ENCODE data around the gene DDX39B. TPM values are rescaled to one million over a fixed set of nuclear protein-coding genes. Genes with fewer than 3 reads are reported as not detected.
"Not testable (repeated sequence)": the region's sequence is repeated elsewhere in the genome, so short reads cannot be mapped to it uniquely, and the experiment has no call there.

Gene DDX39B
- total and polyA plus RNA-seq, 8 donors = 201 to 685 (median 600) TPM

GRCh38 chr6:31498748-31499147, 43.1 kb downstream of the DDX39B start:
- H3K27ac ChIP-seq = no peak overlapping the region
- ATAC-seq = peak; percentile 1
- intact Hi-C loops (cut with DNase I) = loop anchor here in 1 of 2 donors (10.0 kb wide), 1 partner anchor 96 kb away; the partner anchor contains the start of gene NCR3
- H3K36me3 ChIP-seq = no peaks in the 10 kb centered on the region
- DNase-seq = peak in 1 of 4 donors; percentile 86
- peaks cover 0 to 39% of the 10 kb centered on the region in 2 donors for H3K4me1 ChIP-seq
- H3K4me3 ChIP-seq = peak overlapping the region in 1 of 2 donors; percentile 67
- H3K9me3 ChIP-seq = no peaks in the 10 kb centered on the region
- no peak for TF ChIP-seq CTCF (IDR thresholded peaks at IDR 0.05)
- H3K27me3 ChIP-seq = no peaks in the 10 kb centered on the region

DNA sequence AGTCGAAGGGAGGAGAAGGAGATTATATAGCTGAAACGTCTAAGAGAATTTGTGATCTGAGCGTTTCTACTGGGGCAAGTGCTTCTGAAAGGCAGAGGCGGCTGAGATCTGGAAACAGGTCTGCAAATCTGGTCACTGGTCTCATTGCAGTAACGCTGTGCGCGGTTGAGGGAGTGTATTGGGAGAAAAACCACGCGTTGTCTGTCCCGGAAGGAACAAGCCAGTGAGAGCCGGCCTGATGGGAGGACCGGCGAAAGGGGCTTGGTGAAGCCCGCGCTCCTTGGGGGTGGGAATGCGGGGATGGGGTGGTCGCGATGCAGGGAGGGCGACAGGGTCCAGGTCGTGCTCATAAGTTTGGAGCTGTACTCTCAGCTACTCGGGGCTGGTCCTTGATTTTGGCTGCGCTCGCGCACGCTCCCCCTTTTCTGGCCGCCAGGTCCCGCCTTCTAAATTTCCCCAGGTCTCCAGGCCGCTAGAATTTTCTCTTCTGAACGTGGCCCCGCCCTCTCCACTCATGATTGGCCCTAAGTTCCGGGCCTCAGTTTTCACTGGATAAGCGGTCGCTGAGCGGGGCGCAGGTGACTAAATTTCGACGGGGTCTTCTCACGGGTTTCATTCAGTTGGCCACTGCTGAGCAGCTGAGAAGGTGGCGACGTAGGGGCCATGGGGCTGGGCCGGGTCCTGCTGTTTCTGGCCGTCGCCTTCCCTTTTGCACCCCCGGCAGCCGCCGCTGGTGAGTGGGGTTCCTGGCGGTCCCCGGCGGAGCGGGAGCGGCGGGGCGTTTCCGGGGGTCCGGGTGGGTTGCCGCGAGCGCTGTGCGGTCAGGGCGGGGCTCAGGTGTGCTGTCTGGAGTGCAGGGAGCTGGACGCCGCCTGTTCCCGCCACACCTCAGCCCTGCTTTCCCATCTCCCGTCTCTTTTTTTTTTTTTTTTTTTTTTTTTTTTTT, 44.0 kb downstream of the DDX39B start, which contains the start of gene MICB:
TSS of gene MICB (plus strand) at position 615 of the 946 bp plus-strand sequence. CDS start at position 664, 49 bp downstream.
- no peak for TF ChIP-seq CTCF (IDR thresholded peaks at IDR 0.05)
- Histone ChIP-seq H3K36me3 (no peaks in the 10 kb centered on the region), H3K27me3 (no peaks in the 10 kb centered on the region), H3K9me3 (no peaks in the 10 kb centered on the region), H3K4me3 (peak within 1 kb of the TSS; percentile 67 to 69), H3K27ac (peak within 1 kb of the TSS; percentile 60 to 73), H3K4me1 (peaks cover 0 to 49% of the 10 kb centered on the region in 2 donors)
- intact Hi-C loops (cut with DNase I) = loop anchor here in 1 of 2 donors (10.0 kb wide), 1 partner anchor 97 kb away; the partner anchor contains the start of gene NCR3
- peak; percentile 78 for ATAC-seq
- DNase-seq = peak in 3 of 4 donors; percentile 61 to 90 (median 89)

- H3K27me3 ChIP-seq, ATAC-seq, H3K9me3 ChIP-seq, DNase-seq, H3K36me3 ChIP-seq: not testable (repeated sequence)
- peak overlapping the region in 1 of 2 donors; percentile 81 for H3K4me3 ChIP-seq
- peaks cover 0 to 58% of the 10 kb centered on the region in 2 donors for H3K4me1 ChIP-seq
- H3K27ac ChIP-seq = peak overlapping the region; percentile 60 to 73
- intact Hi-C loops (cut with DNase I) = loop anchor here in 1 of 2 donors (10.0 kb wide), 1 partner anchor 98 kb away; the partner anchor contains the start of gene NCR3
These were observed 45.0 kb downstream of the DDX39B start for GRCh38 chr6:31496826-31497225.

DNA sequence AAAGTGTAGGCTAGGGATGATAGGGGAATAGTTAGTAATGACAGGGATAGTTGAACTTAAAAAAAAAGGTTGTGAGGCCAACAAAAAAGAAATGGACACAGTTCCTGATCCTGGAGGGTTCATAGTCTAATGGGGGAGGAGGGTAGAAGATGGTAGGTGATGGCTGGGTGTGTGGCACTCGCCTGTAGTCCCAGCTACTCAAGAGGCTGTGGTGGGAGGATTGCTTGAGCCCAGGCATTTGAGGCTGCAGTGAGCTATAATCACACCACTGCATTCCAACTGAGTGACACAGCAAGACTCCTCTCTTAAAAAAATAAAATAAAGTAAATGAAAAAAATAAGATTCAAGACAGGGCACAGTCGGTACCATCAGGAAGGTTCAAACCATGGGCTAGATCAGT, 46.2 kb downstream of the DDX39B start:
- Histone ChIP-seq H3K4me3 (peak overlapping the region in 1 of 2 donors; percentile 81), H3K27me3 (no peaks in the 10 kb centered on the region), H3K9me3 (no peaks in the 10 kb centered on the region), H3K4me1 (peaks cover 0 to 62% of the 10 kb centered on the region in 2 donors), H3K36me3 (no peaks in the 10 kb centered on the region), H3K27ac (peak overlapping the region; percentile 78 to 90)
- intact Hi-C loops (cut with DNase I) = loop anchor here in 1 of 2 donors (10.0 kb wide), 1 partner anchor 99 kb away; the partner anchor contains the start of gene NCR3
- TF ChIP-seq CTCF (IDR thresholded peaks at IDR 0.05) = no peak
- ATAC-seq = no peak
- DNase-seq = no peak

DNA sequence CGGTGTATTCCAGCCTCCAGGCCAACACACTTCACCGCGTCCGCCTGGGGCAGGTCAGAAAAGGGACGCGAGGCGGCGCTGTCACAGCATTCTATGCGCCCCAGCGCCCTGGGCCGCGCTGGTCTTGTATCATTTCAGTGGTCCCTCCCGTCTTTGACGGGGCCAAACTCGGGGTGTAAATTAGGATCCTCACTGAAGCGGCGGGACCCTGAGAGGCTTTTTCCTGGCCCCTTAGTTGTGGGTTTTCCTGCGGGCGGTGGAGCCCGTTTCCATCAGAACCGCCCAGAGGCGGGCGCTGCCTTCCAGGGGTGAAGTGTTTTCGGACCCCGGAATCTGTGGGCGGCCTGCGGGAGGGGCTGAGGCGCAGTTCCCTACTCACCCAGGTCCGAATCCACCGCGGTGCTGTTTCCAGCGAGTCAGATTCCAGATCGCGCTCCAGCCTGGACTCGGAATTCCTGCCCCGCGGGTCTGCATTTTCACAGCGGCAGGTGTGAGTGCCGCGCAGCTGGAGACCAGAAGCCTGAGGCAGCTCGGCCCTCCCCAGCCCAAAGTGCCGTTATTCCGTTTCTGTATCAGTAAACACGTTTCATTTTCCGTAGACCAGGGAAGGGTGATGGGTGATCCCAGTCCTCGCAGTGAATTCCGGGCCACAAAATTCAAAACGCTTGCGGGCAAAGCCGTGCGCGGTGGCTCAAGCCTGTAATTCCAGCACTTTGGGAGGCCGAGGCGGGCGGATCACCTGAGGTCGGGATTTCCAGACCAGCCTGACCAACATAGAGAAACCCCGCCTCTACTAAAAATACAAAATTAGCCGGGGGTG, 47.7 kb downstream of the DDX39B start:
- peak; percentile 82 for ATAC-seq
- intact Hi-C loops (cut with DNase I) = loop anchor here in 1 of 2 donors (10.0 kb wide), 1 partner anchor 101 kb away; the partner anchor contains the start of gene NCR3
- H3K4me1 ChIP-seq = peaks cover 0 to 58% of the 10 kb centered on the region in 2 donors
- no peaks in the 10 kb centered on the region for H3K27me3 ChIP-seq
- H3K9me3 ChIP-seq = no peaks in the 10 kb centered on the region
- peak overlapping the region; percentile 53 to 81 for H3K4me3 ChIP-seq
- peak in 3 of 4 donors; percentile 67 to 97 (median 88) for DNase-seq
- H3K36me3 ChIP-seq = no peaks in the 10 kb centered on the region
- H3K27ac ChIP-seq = peak overlapping the region; percentile 78 to 90
- peak; percentile 82 to 94 for TF ChIP-seq CTCF (IDR thresholded peaks at IDR 0.05)

DNA sequence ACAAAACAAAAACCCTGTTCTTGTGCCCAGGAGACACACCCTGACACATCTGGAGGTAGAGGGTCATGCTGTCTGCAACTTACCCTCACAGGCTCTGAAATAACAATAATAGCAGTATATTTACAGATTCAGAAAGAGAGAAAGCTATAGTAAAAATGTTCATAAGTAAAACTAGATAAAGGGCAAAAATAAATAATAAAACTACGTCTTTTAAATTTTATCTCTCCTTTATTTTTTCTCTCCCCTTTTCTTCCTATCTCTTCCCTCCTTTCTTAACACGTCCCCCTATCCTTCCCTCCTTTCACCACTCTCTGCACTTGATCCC, 48.3 kb downstream of the DDX39B start:
- H3K9me3 ChIP-seq, H3K27me3 ChIP-seq, H3K36me3 ChIP-seq, DNase-seq, ATAC-seq: not testable (repeated sequence)
- Histone ChIP-seq H3K4me1 (peaks cover 0 to 52% of the 10 kb centered on the region in 2 donors), H3K4me3 (peak overlapping the region; percentile 53 to 81), H3K27ac (peak overlapping the region in 1 of 2 donors; percentile 90)
- intact Hi-C loops (cut with DNase I) = loop anchor here in 1 of 2 donors (10.0 kb wide), 1 partner anchor 101 kb away; the partner anchor contains the start of gene NCR3

Measured in left lung (tissue), 10 donors.